ENCODE measurements around the gene FMN1.

DNA sequence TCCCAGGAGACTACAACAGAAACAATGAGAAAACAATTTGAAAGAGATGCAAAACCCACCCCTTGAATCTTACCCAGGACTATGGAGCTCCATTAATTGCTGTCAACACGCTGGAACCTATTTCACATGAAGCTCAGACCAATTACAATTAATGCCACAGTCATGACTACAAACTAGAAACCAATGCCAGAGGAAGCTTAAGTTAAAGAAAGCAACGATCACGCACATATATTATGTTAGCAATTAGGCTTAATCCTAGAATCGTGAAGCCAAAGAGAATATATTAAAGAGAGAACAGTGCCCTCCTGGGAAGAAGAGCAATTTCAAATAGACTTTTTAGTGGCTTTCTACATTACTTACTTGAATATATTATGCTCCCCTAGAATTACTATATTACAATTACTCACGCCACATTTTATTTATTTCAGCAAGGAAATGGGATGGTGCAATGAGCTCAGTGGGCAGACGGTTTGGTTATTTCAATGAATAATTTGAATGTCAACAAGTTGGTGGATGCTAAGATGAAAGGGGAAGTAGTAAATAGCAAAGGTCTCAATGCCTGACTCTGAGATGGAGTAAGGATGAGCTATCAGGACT is 351.2 kb downstream of the FMN1 start:
- TF ChIP-seq, protein P1, sequence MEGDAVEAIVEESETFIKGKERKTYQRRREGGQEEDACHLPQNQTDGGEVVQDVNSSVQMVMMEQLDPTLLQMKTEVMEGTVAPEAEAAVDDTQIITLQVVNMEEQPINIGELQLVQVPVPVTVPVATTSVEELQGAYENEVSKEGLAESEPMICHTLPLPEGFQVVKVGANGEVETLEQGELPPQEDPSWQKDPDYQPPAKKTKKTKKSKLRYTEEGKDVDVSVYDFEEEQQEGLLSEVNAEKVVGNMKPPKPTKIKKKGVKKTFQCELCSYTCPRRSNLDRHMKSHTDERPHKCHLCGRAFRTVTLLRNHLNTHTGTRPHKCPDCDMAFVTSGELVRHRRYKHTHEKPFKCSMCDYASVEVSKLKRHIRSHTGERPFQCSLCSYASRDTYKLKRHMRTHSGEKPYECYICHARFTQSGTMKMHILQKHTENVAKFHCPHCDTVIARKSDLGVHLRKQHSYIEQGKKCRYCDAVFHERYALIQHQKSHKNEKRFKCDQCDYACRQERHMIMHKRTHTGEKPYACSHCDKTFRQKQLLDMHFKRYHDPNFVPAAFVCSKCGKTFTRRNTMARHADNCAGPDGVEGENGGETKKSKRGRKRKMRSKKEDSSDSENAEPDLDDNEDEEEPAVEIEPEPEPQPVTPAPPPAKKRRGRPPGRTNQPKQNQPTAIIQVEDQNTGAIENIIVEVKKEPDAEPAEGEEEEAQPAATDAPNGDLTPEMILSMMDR (IDR thresholded peaks at IDR 0.05), result no peak
- TF ChIP-seq POLR2A (IDR thresholded peaks at IDR 0.05), result no peak

Measured in esophagus squamous epithelium (tissue), 4 donors.